Peyer's patch (tissue), 4 donors: Measurements from ENCODE around the gene SSTR3.

Experiments used
- CTCF ChIP-seq, 6 experiments: fragments of 450-650 bp in 4 of 6; fragments of 200-600 bp in 2 of 6; sonication (generic) in 1 of 6; IDR thresholded peaks; one replicate each; pipeline ENCODE4 v1.5.1; 2017 to 2019; ENCODE audit warnings: antibody characterized with exemption in 6 of 6, mild to moderate bottlenecking in 3 of 6, moderate library complexity in 1 of 6
- POLR2A ChIP-seq, 2 donors: fragments of 450-650 bp; IDR thresholded peaks; one replicate each; pipeline ENCODE4 v1.5.1; 2017; ENCODE audit warnings: antibody characterized with exemption in 2 of 2, mild to moderate bottlenecking in 2 of 2, moderate library complexity in 2 of 2

GRCh38 chr22:37213218-37213855 is 1.1 kb upstream of the SSTR3 start:
- TF ChIP-seq CTCF (IDR thresholded peaks at IDR 0.05) (no peak), POLR2A (IDR thresholded peaks at IDR 0.05) (no peak)
